ENCODE data around the gene FEZF1.

DNA sequence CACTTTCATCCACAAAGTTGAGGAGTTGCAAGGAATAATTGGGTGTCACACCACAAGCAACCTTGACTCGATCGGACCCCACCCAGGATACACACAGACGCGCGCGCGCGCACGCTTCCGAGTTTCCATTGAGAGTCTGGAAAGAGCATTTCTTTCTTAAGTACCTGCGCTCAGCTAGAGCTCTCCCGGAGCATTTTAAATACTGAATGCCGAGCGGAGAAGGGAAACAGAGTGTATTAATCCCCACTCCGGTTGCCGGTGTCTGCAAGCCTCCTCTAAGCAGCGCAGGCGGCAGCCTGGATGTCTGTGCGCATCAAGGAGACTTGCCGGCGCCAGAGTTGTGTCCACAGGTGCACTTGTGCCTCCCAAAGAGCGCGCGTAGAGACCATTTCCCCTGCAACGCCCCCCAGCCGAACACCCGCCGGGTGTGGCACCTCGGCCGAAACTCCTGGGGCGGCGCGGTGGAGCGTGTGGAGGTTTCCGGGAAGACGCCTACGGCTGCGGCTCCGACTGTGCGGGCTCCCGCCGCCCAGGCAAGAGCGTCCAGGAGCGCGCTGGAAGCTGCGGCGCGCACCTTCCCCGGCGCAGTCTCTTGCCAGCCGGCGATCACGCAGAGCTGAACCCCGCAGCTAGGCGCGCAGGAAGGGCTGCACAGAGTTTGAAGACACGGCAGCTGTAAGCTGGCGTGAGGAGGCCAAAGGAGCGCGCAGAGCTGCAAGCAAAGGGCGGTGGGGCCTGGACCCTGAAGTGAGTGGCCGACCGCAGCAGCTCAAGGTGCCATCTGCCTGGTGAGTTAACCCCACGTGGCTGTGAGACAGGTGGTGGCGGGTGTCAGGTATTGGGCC, 1.1 kb upstream of the FEZF1 start:
- TF ChIP-seq, protein P1, sequence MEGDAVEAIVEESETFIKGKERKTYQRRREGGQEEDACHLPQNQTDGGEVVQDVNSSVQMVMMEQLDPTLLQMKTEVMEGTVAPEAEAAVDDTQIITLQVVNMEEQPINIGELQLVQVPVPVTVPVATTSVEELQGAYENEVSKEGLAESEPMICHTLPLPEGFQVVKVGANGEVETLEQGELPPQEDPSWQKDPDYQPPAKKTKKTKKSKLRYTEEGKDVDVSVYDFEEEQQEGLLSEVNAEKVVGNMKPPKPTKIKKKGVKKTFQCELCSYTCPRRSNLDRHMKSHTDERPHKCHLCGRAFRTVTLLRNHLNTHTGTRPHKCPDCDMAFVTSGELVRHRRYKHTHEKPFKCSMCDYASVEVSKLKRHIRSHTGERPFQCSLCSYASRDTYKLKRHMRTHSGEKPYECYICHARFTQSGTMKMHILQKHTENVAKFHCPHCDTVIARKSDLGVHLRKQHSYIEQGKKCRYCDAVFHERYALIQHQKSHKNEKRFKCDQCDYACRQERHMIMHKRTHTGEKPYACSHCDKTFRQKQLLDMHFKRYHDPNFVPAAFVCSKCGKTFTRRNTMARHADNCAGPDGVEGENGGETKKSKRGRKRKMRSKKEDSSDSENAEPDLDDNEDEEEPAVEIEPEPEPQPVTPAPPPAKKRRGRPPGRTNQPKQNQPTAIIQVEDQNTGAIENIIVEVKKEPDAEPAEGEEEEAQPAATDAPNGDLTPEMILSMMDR (IDR thresholded peaks at IDR 0.05): no peak
- no peak for TF ChIP-seq POLR2A (IDR thresholded peaks at IDR 0.05)
